Rectal smooth muscle tissue (tissue), 1 donor: Measurements from ENCODE around the gene HELZ.

ENCODE experiments used
- H3K27ac ChIP-seq: one replicate; pipeline ENCODE4 v1.7.0; 2013; ENCODE audit warnings: low read depth, low read length, inconsistent platforms
- H3K27me3 ChIP-seq: one replicate; pipeline ENCODE4 v1.7.0; 2013; ENCODE audit warnings: low read length; ENCODE audit not compliant: control insufficient read depth, insufficient read depth
- H3K36me3 ChIP-seq: one replicate; pipeline ENCODE4 v1.7.0; 2013; ENCODE audit warnings: low read length; ENCODE audit not compliant: control insufficient read depth, insufficient read depth
- H3K4me1 ChIP-seq: one replicate; pipeline ENCODE4 v1.7.0; 2013; ENCODE audit warnings: low read length; ENCODE audit not compliant: control insufficient read depth, insufficient read depth
- H3K4me3 ChIP-seq: one replicate; pipeline ENCODE4 v1.7.0; 2013; ENCODE audit warnings: low read length
- H3K9ac ChIP-seq: one replicate; pipeline ENCODE4 v1.7.0; 2013; ENCODE audit warnings: low read length

The HELZ gene

GRCh38 chr17:67052720-67053437 is 192.1 kb downstream of the HELZ start:
- Histone ChIP-seq H3K4me3 (no peak overlapping the region), H3K27ac (no peak overlapping the region), H3K9ac (no peak overlapping the region), H3K4me1 (no peaks in the 10 kb centered on the region), H3K27me3 (no peaks in the 10 kb centered on the region), H3K36me3 (no peaks in the 10 kb centered on the region)

GRCh38 chr17:67051837-67052236 is 193.2 kb downstream of the HELZ start:
- Histone ChIP-seq H3K4me3 (no peak overlapping the region), H3K36me3 (no peaks in the 10 kb centered on the region), H3K27me3 (no peaks in the 10 kb centered on the region), H3K4me1 (no peaks in the 10 kb centered on the region), H3K27ac (no peak overlapping the region), H3K9ac (no peak overlapping the region)

GRCh38 chr17:67051155-67051538 is 193.8 kb downstream of the HELZ start:
- Histone ChIP-seq H3K4me1 (no peaks in the 10 kb centered on the region), H3K36me3 (no peaks in the 10 kb centered on the region), H3K27me3 (no peaks in the 10 kb centered on the region), H3K9ac (no peak overlapping the region), H3K27ac (no peak overlapping the region), H3K4me3 (no peak overlapping the region)

- H3K36me3 ChIP-seq, result no peaks in the 10 kb centered on the region
- no peak overlapping the region for H3K9ac ChIP-seq
- H3K4me1 ChIP-seq, result no peaks in the 10 kb centered on the region
- H3K27ac ChIP-seq, result no peak overlapping the region
- H3K4me3 ChIP-seq, result no peak overlapping the region
- H3K27me3 ChIP-seq, result no peaks in the 10 kb centered on the region
Observed at GRCh38 chr17:67050471-67051154, 194.4 kb downstream of the HELZ start.

GRCh38 chr17:67050066-67050465 is 194.9 kb downstream of the HELZ start:
- Histone ChIP-seq H3K27me3 (no peaks in the 10 kb centered on the region), H3K36me3 (no peaks in the 10 kb centered on the region), H3K27ac (no peak overlapping the region), H3K4me3 (no peak overlapping the region), H3K4me1 (no peaks in the 10 kb centered on the region), H3K9ac (no peak overlapping the region)

- Histone ChIP-seq H3K27ac (no peak overlapping the region), H3K9ac (no peak overlapping the region), H3K27me3 (no peaks in the 10 kb centered on the region), H3K4me1 (no peaks in the 10 kb centered on the region), H3K36me3 (no peaks in the 10 kb centered on the region), H3K4me3 (no peak overlapping the region)
Observed at GRCh38 chr17:67049025-67049739, 195.8 kb downstream of the HELZ start.

GRCh38 chr17:67047382-67047781 is 197.6 kb downstream of the HELZ start:
- no peaks in the 10 kb centered on the region for H3K36me3 ChIP-seq
- no peaks in the 10 kb centered on the region for H3K4me1 ChIP-seq
- no peaks in the 10 kb centered on the region for H3K27me3 ChIP-seq
- H3K27ac ChIP-seq, result no peak overlapping the region
- H3K9ac ChIP-seq, result no peak overlapping the region
- H3K4me3 ChIP-seq, result no peak overlapping the region

- Histone ChIP-seq H3K27ac (no peak overlapping the region), H3K36me3 (no peaks in the 10 kb centered on the region), H3K4me1 (no peaks in the 10 kb centered on the region), H3K9ac (no peak overlapping the region), H3K4me3 (no peak overlapping the region), H3K27me3 (no peaks in the 10 kb centered on the region)
Observed at GRCh38 chr17:67046398-67046797, 198.6 kb downstream of the HELZ start.

- Histone ChIP-seq H3K27me3 (no peaks in the 10 kb centered on the region), H3K9ac (no peak overlapping the region), H3K4me1 (no peaks in the 10 kb centered on the region), H3K4me3 (no peak overlapping the region), H3K36me3 (no peaks in the 10 kb centered on the region), H3K27ac (no peak overlapping the region)
Observed at GRCh38 chr17:67044940-67045339, 200.1 kb downstream of the HELZ start.

- no peaks in the 10 kb centered on the region for H3K27me3 ChIP-seq
- no peak within 1 kb of the TSS for H3K4me3 ChIP-seq
- no peak within 1 kb of the TSS for H3K9ac ChIP-seq
- no peaks in the 10 kb centered on the region for H3K36me3 ChIP-seq
- no peak within 1 kb of the TSS for H3K27ac ChIP-seq
- H3K4me1 ChIP-seq, result no peaks in the 10 kb centered on the region
Observed at GRCh38 chr17:67044016-67044772, 200.8 kb downstream of the HELZ start, which contains the start of gene CACNG1. Gene CACNG1 (plus strand): TSS chr17:67044554. CDS start chr17:67044661, 107 bp downstream.

- Histone ChIP-seq H3K9ac (no peak overlapping the region), H3K27me3 (no peaks in the 10 kb centered on the region), H3K4me1 (no peaks in the 10 kb centered on the region), H3K27ac (no peak overlapping the region), H3K36me3 (no peaks in the 10 kb centered on the region), H3K4me3 (no peak overlapping the region)
Observed at GRCh38 chr17:67043283-67043682, 201.7 kb downstream of the HELZ start.
